GM15510 (cell line): Measurements from ENCODE around the gene SPIB.

Source experiments
- POLR2A ChIP-seq: IDR thresholded peaks from 3 replicates; pipeline ENCODE4 v1.6.1; 2011; ENCODE audit warnings: borderline replicate concordance; ENCODE audit not compliant: insufficient read length; ENCODE audit errors: extremely low read depth

SPIB gene

DNA sequence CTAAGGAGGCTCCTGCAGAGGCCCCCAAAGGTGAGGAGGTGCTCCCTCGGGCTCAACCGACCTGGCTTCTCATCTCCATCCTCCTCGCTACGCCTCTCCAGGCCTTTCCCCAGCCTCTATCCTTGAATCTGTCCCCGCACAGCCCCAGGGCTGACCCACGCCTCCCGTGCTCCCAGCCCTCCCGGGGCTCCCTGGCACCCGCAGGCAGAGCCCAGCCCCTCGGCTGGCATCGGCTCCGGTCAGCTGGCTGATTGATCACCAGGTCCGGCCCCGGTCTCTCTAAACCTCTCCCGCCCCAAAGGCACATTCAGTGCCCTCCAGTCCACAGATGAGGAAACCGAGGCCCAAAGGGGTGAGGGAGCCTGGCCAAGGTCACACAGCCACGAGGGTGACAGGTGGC is 16.5 kb downstream of the SPIB start:
- TF ChIP-seq POLR2A: no peak

DNA sequence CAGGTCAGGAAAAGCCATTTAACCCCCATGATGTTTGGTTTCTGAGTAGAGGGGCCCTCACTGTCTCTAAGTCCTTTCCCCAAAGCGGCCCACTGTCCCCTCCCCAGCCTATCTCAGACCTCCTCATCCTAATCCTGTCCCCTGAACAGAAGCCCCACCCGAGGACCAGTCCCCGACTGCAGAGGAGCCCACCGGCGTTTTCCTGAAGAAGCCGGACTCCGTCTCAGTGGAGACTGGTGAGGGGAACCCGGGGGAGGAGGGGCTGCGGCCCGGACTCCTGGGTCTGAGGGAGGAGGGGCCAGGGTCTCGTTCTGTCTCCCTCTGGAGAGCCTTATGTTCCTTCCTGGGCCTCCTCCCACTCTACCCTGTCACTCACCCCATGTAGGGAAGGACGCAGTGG is 16.9 kb downstream of the SPIB start:
- TF ChIP-seq POLR2A: no peak

DNA sequence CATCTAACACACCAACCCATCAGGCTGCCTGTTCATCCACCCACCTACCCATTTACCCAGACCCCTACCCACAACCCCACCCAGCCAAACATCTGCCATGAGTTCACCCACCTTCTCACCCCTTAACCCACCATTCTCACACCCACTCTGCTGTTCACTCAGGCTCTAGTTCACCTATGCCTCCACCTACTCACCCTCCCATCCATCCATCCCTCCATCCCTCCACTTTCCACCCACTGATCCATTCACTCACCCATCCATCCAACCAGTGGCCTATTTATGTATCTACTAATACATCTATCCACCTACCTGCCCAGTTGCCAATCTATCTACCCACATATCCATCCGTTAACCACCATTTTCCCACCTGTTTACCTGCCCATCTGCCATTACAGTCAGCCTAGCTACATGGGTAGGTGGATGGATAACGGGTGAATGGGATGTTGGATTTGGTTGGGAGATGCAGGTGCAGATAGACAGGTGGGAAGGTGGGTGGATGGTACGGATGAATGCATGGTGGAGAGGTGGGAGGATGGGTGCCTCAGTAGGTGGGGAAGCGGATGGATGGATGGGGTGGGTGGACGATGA is 19.2 kb downstream of the SPIB start:
- TF ChIP-seq POLR2A: no peak

DNA sequence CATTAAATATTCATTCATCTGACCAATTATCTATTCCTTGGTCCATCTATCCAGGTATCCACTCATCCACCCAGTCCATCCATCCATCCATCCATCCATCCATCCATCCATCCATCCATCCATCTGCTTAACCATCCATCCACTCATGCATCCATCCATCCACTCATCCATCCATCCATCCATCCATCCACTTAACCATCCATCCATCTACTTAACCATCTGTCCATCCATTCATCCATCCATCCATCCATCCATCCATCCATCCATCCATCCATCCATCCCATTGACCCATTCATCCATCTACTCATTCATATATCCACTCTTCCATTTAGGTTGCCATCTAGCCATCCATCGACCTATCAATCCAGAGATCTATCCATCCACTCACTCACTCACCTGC is 25.3 kb downstream of the SPIB start:
- no peak for TF ChIP-seq POLR2A

DNA sequence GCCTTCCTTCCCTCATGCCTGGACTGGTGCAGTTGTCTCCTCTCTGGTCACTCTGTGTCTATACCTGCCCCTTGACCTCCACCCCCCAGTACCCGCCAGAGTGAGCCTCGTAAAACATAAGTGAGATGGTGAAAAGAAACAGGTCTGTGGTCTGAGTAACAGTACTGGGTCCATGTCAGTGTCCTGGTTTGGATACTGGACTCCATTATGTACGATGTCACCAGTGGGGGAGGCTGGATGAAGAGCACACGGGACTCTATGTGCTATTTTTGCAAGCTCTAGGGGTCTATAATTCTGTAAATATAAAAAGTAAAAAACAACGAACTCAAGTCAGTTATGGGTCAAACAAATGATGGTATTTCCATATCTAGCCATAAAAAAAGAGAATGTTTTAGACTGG is 28.3 kb downstream of the SPIB start:
- no peak for TF ChIP-seq POLR2A

DNA sequence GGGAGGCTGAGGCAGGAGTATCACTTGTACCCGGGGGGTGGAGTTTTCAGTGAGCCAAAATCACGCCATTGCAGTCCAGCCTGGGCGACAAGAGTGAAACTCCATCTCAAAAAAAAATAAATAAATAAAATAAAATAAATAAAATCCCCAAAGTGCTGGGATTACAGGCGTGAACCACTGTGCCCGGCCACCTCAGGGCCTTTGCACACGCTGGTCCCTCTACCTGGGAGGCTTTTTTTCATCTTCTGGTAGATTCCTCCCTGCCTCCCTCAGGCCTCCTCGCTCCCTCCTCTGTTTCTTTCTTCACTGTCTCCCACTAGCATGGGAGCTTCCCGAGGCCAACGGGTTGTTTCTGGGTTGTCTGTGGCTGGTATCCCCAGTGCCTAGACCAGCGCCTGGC is 29.0 kb downstream of the SPIB start:
- TF ChIP-seq POLR2A: no peak

DNA sequence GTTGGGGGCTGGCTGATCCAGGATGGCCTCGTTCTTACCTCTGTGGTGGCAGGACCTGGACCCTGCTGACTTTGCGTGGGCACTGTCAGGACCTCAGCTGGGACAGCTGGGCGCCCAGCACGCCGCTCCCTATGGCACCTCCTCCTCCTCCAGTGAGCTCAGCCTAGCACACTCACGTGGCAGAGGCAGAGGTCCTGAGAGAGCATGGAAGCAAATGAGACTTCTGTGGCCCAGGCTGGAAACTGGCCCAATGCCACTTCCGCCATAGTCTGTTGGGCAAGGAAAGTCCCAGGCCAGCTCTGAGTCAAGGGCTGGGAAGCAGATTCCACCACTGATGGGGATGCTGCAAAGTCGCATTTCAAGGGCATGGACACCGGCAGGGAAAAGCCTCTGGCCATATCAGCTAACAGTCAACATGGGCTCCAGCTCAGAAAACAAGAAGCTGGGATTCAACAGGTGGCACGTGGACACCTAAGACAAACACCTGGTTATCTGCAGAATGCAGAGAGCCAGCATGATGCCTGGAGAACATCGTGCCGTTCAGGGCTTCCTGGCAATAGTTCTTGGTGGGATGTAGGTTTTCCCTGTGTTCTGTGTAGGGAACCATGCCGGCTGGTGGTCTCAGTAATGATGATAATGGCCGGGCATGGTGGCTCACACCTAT is 30.6 kb downstream of the SPIB start:
- TF ChIP-seq POLR2A: no peak

DNA sequence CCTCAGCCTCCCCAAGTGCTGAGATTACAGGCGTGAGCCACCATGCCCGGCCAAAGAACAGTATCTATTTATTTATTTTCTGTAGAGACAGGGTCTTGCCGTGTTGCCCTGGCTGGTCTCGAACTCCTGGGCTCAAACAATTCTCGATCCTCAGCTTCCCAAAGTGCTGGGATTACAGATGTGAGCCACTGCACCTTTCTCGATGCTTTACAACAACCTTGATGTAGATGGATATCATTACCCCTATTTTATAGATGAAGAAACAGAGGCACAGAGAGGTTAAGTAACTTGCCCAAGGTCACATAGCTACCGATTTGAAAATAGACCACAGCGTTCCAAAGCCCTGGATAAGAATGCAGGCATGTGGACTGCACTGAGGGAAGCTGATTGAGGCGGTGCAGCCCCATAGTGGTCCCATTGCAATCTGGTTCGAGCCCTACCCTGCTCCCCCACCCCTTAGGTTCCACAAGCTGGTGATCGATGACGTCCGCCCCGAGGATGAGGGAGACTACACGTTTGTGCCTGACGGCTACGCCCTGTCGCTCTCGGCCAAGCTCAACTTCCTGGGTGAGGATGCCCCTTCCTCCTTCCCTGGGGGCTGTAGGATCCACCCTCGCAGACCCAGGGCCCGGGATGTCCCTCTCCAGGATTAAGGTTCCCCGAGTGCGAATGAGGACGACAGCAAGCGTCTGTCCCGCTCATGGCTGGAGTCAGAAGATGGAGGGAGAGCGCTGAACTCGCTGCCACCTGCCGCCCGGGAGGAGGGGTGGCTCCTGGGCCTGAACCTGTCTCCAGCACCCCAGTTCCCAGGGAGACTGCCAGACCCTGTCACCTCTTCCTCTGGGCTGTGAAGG is 31.9 kb downstream of the SPIB start:
- TF ChIP-seq POLR2A: no peak

DNA sequence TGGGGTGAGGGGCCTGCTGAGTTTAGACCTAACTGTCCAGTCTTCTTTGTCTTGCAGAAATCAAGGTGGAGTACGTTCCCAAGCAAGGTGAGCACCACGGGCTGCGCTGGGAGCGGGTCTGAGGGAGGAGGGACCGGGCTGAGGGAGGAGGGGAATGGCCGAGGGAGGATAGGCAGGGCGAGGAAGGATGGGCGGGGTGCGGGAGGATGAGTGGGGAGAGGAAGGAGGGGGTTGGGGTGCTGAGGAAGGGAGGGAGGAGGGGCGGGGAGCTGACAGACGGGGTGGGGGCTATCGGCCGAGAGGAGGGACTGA is 32.4 kb downstream of the SPIB start:
- no peak for TF ChIP-seq POLR2A

DNA sequence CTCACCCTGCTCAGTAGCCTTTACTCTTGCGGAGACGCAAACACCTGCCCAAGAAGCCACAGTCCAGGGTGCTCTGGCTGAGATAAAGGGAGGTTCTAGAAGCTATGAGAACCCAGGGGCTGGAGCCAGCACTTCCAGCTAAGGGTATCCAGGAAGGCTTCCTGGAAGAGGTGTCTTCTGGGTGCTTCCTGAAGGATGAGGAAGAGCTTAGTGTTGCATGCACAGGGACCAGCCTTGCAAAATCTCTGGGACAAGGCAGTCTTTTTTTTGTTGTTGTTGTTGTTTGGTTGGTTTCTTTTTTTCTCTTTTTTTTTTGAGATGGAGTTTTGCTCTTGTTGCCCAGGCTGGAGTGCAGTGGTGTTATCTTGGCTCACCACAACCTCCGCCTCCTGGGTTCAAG is 34.5 kb downstream of the SPIB start:
- no peak for TF ChIP-seq POLR2A

DNA sequence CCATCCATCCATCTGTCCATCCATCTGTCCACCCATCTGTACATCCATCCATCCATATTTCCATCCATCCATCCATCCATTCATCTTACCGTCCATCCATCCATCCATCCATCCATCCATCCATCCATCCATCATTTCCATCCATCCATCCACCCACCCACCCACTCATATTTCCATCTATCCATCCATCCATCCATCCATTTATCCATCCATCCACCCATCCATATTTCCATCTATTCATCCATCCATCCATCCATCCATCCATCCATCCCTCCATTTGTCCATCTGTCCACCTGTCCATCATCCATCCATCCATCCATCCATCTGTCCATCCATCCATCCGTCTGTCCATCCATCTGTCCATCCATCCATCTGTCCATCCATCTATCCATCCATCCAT is 37.3 kb downstream of the SPIB start:
- no peak for TF ChIP-seq POLR2A

DNA sequence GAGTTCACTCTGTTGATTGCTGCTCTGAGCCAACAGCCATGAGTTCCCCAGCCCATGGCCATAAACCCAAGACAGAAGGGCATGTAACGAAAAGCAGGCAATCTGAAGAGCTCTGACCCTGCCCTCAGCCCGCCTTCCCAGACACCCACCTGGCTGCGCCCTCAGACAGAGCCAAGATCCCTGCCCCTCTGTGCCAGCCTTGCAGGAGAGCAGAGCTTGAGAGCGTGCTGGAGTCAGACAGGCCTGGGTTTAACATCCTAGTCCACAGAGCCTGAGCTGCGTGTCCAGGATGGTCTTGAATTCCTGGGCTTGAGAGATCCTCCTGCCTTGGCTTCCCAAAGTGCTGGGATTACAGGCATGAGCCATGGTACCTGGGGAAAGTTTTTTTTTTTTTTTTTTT is 38.6 kb downstream of the SPIB start:
- TF ChIP-seq POLR2A: no peak

DNA sequence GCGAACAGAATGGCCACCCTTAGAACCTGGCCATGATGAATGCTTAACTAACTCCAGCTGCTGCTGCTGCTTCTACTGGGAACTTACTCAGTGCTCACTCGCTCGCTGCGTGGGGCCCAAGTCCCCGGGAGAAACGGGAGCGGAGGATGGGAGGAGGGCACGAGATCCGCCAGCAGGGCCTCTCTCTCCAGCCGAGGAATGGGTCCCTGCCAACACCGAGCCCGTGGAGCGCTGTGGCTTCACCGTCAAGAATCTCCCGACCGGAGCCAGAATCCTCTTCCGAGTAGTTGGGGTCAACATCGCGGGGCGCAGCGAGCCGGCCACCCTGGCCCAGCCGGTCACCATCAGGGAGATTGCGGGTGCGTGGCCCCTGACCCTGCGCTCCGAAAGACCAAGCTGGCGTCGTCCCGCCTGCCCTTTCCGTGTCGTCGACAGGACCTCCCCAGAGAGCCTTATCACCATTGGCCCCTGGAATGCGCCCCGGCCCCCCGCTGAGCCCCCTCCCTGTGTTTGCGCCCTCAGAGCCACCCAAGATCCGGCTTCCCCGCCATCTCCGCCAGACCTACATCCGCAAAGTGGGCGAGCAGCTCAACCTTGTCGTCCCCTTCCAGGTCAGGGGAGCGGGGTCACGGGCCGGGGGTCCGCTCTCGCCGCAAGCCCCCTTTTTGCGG is 39.8 kb downstream of the SPIB start:
- TF ChIP-seq POLR2A: no peak

DNA sequence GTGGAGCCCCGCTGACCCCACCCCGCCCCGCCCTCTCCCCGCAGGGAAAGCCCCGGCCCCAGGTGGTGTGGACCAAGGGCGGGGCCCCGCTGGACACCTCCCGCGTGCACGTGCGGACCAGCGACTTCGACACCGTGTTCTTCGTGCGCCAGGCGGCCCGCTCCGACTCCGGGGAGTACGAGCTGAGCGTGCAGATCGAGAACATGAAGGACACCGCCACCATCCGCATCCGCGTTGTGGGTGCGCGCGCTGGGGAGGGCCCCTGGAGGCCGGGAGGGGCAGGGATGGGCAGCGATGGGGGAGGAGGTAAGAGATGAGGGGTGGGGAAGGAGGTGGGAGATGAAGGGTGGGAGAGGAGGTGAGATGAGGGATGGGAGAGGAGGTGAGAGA is 40.3 kb downstream of the SPIB start:
- no peak for TF ChIP-seq POLR2A

DNA sequence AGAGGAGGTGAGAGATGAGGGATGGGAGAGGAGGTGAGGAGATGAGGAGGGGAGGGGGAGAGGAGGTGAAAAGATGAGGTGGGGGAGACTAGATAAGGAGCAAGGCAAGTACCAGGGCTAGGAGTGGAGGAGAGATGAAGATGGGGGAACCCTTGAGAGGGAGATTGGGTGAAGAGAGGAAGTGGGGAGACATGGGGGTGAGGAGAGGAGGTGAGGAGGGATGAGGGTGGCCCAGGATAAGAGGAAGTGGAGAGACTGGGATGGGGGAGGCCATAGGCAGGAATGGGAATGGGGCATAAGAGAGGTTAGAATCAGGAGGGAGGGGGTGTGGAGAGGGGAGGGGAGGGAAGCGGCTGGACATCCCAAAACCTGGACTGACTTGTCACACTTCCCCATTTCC is 40.9 kb downstream of the SPIB start:
- no peak for TF ChIP-seq POLR2A
